Ascending aorta (tissue), 2 donors: ENCODE measurements around the gene STIM1. TPM values are rescaled to one million over a fixed set of nuclear protein-coding genes. Genes with fewer than 3 reads are reported as not detected.
A peak's percentile ranks its signal among the peaks of the same experiment; 100 is the strongest.

Source experiments
- DNase-seq, 2 donors: peaks; one replicate each; pipeline ENCODE4 v3.0.0-alpha.2; 2019; ENCODE audit warnings: low spot score in 2 of 2
- H3K27ac ChIP-seq, 2 donors: fragments of 200-600 bp; sonication (generic); one replicate each; pipeline ENCODE4 v1.5.1; 2016 to 2017; ENCODE audit warnings: mild to moderate bottlenecking in 1 of 2
- H3K27me3 ChIP-seq: fragments of 200-600 bp; sonication (generic); one replicate; pipeline ENCODE4 v1.5.1; 2017
- H3K36me3 ChIP-seq, 2 donors: fragments of 200-600 bp; sonication (generic); one replicate each; pipeline ENCODE4 v1.5.1; 2016
- H3K4me1 ChIP-seq, 2 donors: fragments of 200-600 bp; sonication (generic); one replicate each; pipeline ENCODE4 v1.5.1; 2016 to 2017; ENCODE audit warnings: mild to moderate bottlenecking in 1 of 2
- H3K4me3 ChIP-seq, 2 donors: fragments of 200-600 bp; sonication (generic); one replicate each; pipeline ENCODE4 v1.5.1; 2016 to 2017; ENCODE audit warnings: mild to moderate bottlenecking in 1 of 2
- H3K9me3 ChIP-seq, 2 donors: fragments of 200-600 bp; sonication (generic); one replicate each; pipeline ENCODE4 v1.5.1; 2016
- intact Hi-C: fragments of 100-400 bp; cut with DNase I; formaldehyde crosslinking; loops from one replicate; pipeline ENCODE4 v1.15.1; 2023
- total RNA-seq: library from RNA; depleted of rRNA; stranded (reverse); fragments of >200 nt; gene quantifications from one replicate; pipeline ENCODE4 v1.1.0, GENCODE V29; 2016
- TF ChIP-seq, protein P1 (sequence below), 3 experiments: fragments of 200-600 bp in 2 of 3; fragments of 450-650 bp in 1 of 3; sonication (generic) in 2 of 3; IDR thresholded peaks; one replicate each; pipeline ENCODE4 v1.5.1; 2016 to 2019; ENCODE audit warnings: antibody characterized with exemption in 3 of 3, mild to moderate bottlenecking in 1 of 3, moderate library complexity in 1 of 3

The STIM1 gene
- total RNA-seq, 1 donor from 2014 or later: 48.1 TPM

DNA sequence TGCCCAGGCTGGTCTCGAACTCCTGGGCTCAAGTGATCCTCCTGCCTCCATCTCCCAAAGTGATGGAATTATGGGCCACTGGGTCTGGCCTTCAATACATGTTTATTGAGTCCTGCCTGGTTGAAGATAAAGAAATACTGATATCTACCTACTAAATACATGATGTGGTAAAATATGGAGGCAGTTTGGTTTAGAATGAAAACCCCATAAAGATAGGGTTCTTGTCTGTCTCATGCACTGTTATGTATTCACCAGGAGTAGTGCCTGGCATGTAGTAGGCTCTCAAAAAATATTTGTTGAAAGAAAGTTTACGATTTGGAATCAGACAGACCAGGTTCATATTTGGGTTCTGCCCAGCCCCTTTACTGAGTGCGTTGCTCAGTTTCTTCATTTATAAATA, 21.1 kb downstream of the STIM1 start:
- TF ChIP-seq, protein P1, sequence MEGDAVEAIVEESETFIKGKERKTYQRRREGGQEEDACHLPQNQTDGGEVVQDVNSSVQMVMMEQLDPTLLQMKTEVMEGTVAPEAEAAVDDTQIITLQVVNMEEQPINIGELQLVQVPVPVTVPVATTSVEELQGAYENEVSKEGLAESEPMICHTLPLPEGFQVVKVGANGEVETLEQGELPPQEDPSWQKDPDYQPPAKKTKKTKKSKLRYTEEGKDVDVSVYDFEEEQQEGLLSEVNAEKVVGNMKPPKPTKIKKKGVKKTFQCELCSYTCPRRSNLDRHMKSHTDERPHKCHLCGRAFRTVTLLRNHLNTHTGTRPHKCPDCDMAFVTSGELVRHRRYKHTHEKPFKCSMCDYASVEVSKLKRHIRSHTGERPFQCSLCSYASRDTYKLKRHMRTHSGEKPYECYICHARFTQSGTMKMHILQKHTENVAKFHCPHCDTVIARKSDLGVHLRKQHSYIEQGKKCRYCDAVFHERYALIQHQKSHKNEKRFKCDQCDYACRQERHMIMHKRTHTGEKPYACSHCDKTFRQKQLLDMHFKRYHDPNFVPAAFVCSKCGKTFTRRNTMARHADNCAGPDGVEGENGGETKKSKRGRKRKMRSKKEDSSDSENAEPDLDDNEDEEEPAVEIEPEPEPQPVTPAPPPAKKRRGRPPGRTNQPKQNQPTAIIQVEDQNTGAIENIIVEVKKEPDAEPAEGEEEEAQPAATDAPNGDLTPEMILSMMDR (IDR thresholded peaks at IDR 0.05): no peak
- Histone ChIP-seq H3K27ac (peak overlapping the region in 1 of 2 donors; percentile 56), H3K27me3 (no peaks in the 10 kb centered on the region), H3K4me1 (peaks cover 0 to 31% of the 10 kb centered on the region in 2 donors), H3K4me3 (no peak overlapping the region), H3K9me3 (no peaks in the 10 kb centered on the region), H3K36me3 (no peaks in the 10 kb centered on the region)
- DNase-seq: no peak
- intact Hi-C loops: no loop called here

DNA sequence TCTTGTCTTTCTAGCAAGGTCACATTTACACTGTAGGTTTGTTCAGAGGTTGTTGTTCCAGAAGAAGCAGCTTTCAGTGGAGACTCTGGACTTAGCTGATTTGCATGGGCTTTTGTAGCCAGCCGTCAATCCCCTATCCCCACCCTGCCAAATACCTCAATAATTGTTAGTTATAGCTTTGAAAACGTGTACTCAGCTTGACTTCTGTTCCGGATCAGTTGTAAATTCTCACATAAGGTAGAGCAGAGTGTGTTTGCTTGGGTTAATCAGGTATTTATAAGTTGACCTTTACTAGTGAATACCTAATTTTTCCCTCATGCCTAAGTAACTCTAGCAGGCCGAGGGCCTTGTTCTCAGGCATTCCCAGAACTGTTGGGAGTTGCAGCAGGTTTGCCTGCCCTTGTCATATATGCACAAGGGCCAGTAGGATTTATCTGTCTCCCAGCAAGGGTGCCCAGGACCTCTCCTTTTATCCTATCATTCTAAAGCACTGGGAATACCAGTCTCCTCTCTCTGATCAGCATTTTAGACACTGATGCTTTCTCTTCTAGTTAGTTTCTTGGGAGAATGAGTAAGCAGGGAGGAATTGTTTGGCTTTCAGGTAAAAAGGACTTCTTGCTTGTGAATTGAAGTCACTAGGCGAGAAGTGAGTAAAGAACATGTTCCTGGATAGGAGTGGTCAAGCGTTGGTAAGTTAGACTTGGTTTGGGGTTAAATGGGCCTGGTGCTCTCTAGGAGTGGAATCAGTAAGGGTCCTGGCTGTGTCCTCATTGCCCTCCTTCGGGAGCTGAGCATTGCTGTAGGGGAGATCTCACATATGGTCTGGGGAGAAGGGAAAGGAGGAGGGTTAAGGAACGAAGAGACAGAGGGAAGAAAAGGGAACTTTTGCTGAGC, 22.1 kb downstream of the STIM1 start:
- DNase-seq: no peak
- H3K27ac ChIP-seq: peak overlapping the region; percentile 56 to 60

DNA sequence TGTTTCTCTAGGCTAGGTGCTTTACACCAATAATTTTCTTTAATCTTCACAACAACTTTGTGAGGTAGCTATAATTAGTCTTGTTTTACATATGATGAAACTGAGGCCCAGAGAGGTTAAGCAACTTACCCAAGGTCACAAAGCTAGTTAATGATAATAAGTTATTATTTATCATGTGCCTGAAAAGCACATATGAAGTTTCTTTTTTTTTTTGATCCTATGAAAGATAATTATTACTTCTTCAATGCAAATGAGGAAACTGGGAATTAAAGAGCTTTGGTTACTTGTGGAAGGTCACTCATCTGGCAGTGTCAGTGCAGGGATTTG, 22.8 kb downstream of the STIM1 start:
- H3K4me3 ChIP-seq: no peak overlapping the region
- DNase-seq: no peak
- H3K4me1 ChIP-seq: peaks cover 0 to 31% of the 10 kb centered on the region in 2 donors
- no peaks in the 10 kb centered on the region for H3K27me3 ChIP-seq
- peak overlapping the region; percentile 56 to 60 for H3K27ac ChIP-seq
- intact Hi-C loops: no loop called here
- H3K36me3 ChIP-seq: no peaks in the 10 kb centered on the region
- no peaks in the 10 kb centered on the region for H3K9me3 ChIP-seq
- TF ChIP-seq, protein P1 (IDR thresholded peaks at IDR 0.05): no peak

More for the DNA sequence above, 22.1 kb downstream of the STIM1 start:
- intact Hi-C loops: no loop called here
- no peak overlapping the region for H3K4me3 ChIP-seq
- no peaks in the 10 kb centered on the region for H3K27me3 ChIP-seq
- TF ChIP-seq, protein P1 (IDR thresholded peaks at IDR 0.05): no peak
- no peaks in the 10 kb centered on the region for H3K36me3 ChIP-seq
- H3K4me1 ChIP-seq: peaks cover 0 to 31% of the 10 kb centered on the region in 2 donors
- H3K9me3 ChIP-seq: no peaks in the 10 kb centered on the region

DNA sequence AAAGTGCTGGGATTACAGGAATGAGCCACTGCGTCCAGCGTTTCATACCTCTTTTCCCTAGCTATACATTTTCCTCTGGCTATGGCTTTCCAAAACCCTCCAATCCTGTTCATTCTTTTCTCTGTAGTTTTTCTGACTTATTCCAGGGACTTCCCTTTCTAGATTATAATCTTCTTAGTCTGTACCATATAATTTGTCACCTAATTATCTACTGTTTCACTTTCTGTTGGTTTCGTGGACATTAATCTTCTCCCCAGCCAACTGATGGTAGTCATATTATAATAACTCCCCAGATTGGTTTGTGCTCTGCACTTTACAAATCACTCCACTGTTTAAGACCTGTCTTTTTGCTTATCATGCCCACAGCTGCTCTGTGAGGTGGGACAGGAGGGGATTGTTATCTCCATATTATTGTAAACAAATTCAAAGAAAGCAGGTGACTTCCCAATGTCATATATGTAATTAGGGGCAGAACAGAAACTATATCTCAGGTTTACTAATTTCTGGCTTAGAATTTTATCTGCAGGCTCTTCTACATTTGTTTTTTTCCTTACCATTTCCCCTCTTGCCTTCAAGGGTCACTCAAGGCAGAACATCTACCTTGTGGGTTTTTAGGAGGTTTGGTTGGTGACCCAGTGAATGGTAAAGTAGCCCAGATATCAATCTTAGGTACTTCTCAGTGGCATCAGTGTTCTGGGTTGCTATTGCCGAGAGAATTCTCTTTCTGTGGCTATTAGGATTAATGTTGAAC, 23.9 kb downstream of the STIM1 start:
- H3K4me3 ChIP-seq: no peak overlapping the region
- TF ChIP-seq, protein P1 (IDR thresholded peaks at IDR 0.05): no peak
- no peaks in the 10 kb centered on the region for H3K36me3 ChIP-seq
- peaks cover 0 to 23% of the 10 kb centered on the region in 2 donors for H3K4me1 ChIP-seq
- no peaks in the 10 kb centered on the region for H3K27me3 ChIP-seq
- DNase-seq: no peak
- H3K9me3 ChIP-seq: no peaks in the 10 kb centered on the region
- intact Hi-C loops: no loop called here
- H3K27ac ChIP-seq: peak overlapping the region; percentile 77 to 80

DNA sequence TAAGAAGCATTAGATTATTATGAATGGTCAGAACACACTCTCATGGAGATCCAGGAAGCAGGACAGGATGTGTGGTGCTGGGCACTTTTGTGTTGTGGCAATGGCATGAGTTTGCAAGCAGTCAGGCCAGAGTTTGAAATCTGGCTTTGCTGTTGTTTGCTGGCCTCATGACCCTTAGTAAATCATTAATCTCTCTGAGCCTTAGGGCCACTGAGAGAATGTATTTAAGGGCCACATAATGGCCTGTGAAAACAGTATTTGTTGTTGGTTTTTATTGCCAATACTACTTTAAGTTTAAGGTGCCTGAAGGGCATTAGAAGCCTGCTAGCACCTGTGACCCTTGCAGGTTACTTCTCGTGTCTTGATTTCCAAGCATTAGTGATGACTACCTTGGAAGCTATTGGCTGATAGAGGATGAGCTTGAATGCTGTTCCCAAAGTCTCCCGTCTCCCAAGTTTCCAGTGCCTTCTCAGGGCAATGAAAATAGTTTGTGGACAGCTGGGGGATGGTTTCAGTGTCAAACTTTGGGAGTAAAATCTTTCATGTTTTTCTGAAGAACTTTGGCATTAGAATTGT, 24.6 kb downstream of the STIM1 start:
- no peak overlapping the region for H3K4me3 ChIP-seq
- H3K36me3 ChIP-seq: no peaks in the 10 kb centered on the region
- peaks cover 0 to 23% of the 10 kb centered on the region in 2 donors for H3K4me1 ChIP-seq
- H3K27me3 ChIP-seq: no peaks in the 10 kb centered on the region
- intact Hi-C loops: no loop called here
- H3K9me3 ChIP-seq: no peaks in the 10 kb centered on the region
- H3K27ac ChIP-seq: peak overlapping the region; percentile 77 to 80
- TF ChIP-seq, protein P1 (IDR thresholded peaks at IDR 0.05): no peak
- no peak for DNase-seq
